Endothelial cell of umbilical vein (primary cell): ENCODE data around the gene CFTR. TPM values are rescaled to one million over a fixed set of nuclear protein-coding genes. Genes with fewer than 3 reads are reported as not detected.
A peak's percentile ranks its signal among the peaks of the same experiment; 100 is the strongest.

Experiments
- BruUV-seq: library from RNA; stranded (reverse); fragments of 400-500 nt; replicated peaks from 2 replicates; lab custom pipeline; 2021; lab: Mats Ljungman, UMichigan
- CTCF ChIA-PET: fragments of 300-600, 350-600 bp; sonication (Branson Sonifier 250); formaldehyde crosslinking; loops from one replicate; lab custom pipeline; 2021; ENCODE audit warnings: antibody characterized with exemption, inconsistent platforms; lab: Charles Lee
- POLR2A ChIA-PET: fragments of 300-600, 350-600 bp; sonication (Branson Sonifier 250); formaldehyde crosslinking; loops from one replicate; lab custom pipeline; 2021; ENCODE audit warnings: antibody characterized with exemption, inconsistent platforms; lab: Charles Lee
- DNase-seq: peaks from one replicate; pipeline ENCODE4 v3.0.0-alpha.2; 2011; ENCODE audit warnings: low read depth, low spot score
- FAIRE-seq: peaks from 2 replicates; lab custom pipeline; 2011; peaks lifted over from hg19 to GRCh38; lab: Jason Lieb, UNC
- H2AFZ ChIP-seq: 2 replicates; pipeline ENCODE4 v1.6.0; 2012; ENCODE audit warnings: low read depth, low read length, control low read depth, inconsistent platforms
- H3K27ac ChIP-seq: 2 replicates; pipeline ENCODE4 v1.5.1; 2011; ENCODE audit warnings: low read depth, mild to moderate bottlenecking, control low read depth, low read length, moderate library complexity; ENCODE audit not compliant: insufficient read depth
- H3K27me3 ChIP-seq, 2 experiments: 2 replicates each; pipeline versions ENCODE4 v1.6.0 to v1.6.1; 2011; ENCODE audit warnings: low read length in 2 of 2, mixed read lengths in 1 of 2; ENCODE audit not compliant: control insufficient read depth in 2 of 2, insufficient read depth in 2 of 2
- H3K36me3 ChIP-seq, 2 experiments: 2 replicates in 1 of 2; 3 replicates in 1 of 2; pipeline ENCODE4 v1.5.1; 2011; ENCODE audit warnings: low read length in 2 of 2, mild to moderate bottlenecking in 1 of 2, moderate library complexity in 1 of 2; ENCODE audit not compliant: control insufficient read depth in 2 of 2, insufficient read depth in 2 of 2; ENCODE audit errors: extremely low read depth in 1 of 2
- H3K4me1 ChIP-seq: 3 replicates; pipeline ENCODE4 v1.5.1; 2011; ENCODE audit warnings: mild to moderate bottlenecking, low read length; ENCODE audit not compliant: control insufficient read depth, insufficient read depth; ENCODE audit errors: extremely low read depth
- H3K4me2 ChIP-seq: 2 replicates; pipeline ENCODE4 v1.6.1; 2011; ENCODE audit warnings: low read length, control low read depth, mixed read lengths; ENCODE audit not compliant: insufficient read depth
- H3K4me3 ChIP-seq, 3 experiments: fragments of 200-600 bp in 1 of 3; sonication (generic), shearing (Covaris generic) in 1 of 3; replicated peaks in 1 of 3; 2 replicates each; pipeline ENCODE4 v1.5.1; 2011 to 2016; ENCODE audit warnings: control low read depth in 3 of 3, low read length in 3 of 3, mild to moderate bottlenecking in 2 of 3, inconsistent platforms in 1 of 3, low read depth in 1 of 3, moderate library complexity in 1 of 3; ENCODE audit not compliant: insufficient read depth in 1 of 3
- H3K79me2 ChIP-seq: 2 replicates; pipeline ENCODE4 v1.6.0; 2012; ENCODE audit warnings: low read length, inconsistent platforms; ENCODE audit not compliant: control insufficient read depth, insufficient read depth
- H3K9ac ChIP-seq: replicated peaks from 2 replicates; pipeline ENCODE3; 2011; ENCODE audit warnings: low read length, control low read depth; ENCODE audit not compliant: insufficient read depth; ENCODE audit errors: extremely low read depth
- H3K9me1 ChIP-seq: replicated peaks from 3 replicates; pipeline ENCODE4 v1.6.0; 2011; ENCODE audit warnings: mild to moderate bottlenecking, low read length; ENCODE audit not compliant: control insufficient read depth, insufficient read depth; ENCODE audit errors: extremely low read depth
- H3K9me3 ChIP-seq: replicated peaks from 2 replicates; pipeline ENCODE4 v1.5.1; 2012; ENCODE audit warnings: low read length, inconsistent platforms; ENCODE audit not compliant: control insufficient read depth, insufficient read depth
- H4K20me1 ChIP-seq: replicated peaks from 2 replicates; pipeline ENCODE3; 2011; ENCODE audit warnings: mild to moderate bottlenecking, low read length; ENCODE audit not compliant: control insufficient read depth, insufficient read depth; ENCODE audit errors: extremely low read depth
- FOS ChIP-seq: IDR thresholded peaks from 2 replicates; pipeline ENCODE4 v1.6.1; 2011; ENCODE audit warnings: mild to moderate bottlenecking, low read length, moderate library complexity, borderline replicate concordance; ENCODE audit not compliant: insufficient read depth
- GATA2 ChIP-seq: IDR thresholded peaks from 2 replicates; pipeline ENCODE4 v1.7.0; 2011; ENCODE audit warnings: low read depth, mild to moderate bottlenecking, moderate library complexity, mixed read lengths, low read length; ENCODE audit not compliant: insufficient read length, insufficient read depth
- JUN ChIP-seq: IDR thresholded peaks from 2 replicates; pipeline ENCODE4 v1.6.1; 2011; ENCODE audit warnings: borderline replicate concordance, low read depth; ENCODE audit not compliant: insufficient read length, insufficient read depth
- MYC ChIP-seq: IDR thresholded peaks from one replicate; pipeline ENCODE4 v1.6.1; 2011; ENCODE audit warnings: mild to moderate bottlenecking, low read depth, low read length
- POLR2A ChIP-seq: IDR thresholded peaks from 2 replicates; pipeline ENCODE4 v1.6.1; 2012; ENCODE audit warnings: low read depth, mild to moderate bottlenecking, control low read depth, low read length
- POLR2AphosphoS5 ChIP-seq: IDR thresholded peaks from 2 replicates; pipeline ENCODE4 v1.6.1; 2012; ENCODE audit warnings: low read depth, mild to moderate bottlenecking, control low read depth, low read length, moderate library complexity; ENCODE audit not compliant: insufficient read depth
- dilution Hi-C: fragments of 300-500 bp; cut with MboI; formaldehyde crosslinking; loops from one replicate; pipeline ENCODE4 v1.15.0; 2019; ENCODE audit warnings: low sequenced_read_pairs; ENCODE audit not compliant: extremely low pct_ligation_motif_present
- intact Hi-C: fragments of 100-400 bp; cut with micrococcal nuclease; formaldehyde crosslinking; loops from one replicate; pipeline ENCODE4 v1.10.0; 2022
- polyA plus RNA-seq, 4 experiments: library from polyadenylated mRNA; depleted of rRNA in 3 of 4; stranded (reverse) in 3 of 4; unstranded in 1 of 4; fragments of >200 nt; gene quantifications; 2 replicates each; pipeline versions ENCODE4 v1.2.1 to v1.2.3, GENCODE V29; 2011 to 2012; ENCODE audit warnings: missing spikeins in 1 of 4
- total RNA-seq: library from RNA; stranded (reverse); gene quantifications from 2 replicates; pipeline ENCODE4 v1.2.3, GENCODE V29; 2021

The CFTR gene
- total and polyA plus RNA-seq, 2 donors (not counting 3 experiments of a cell fraction or from before 2014, with no cell fraction given): 0.03 TPM; not detected in 1

- dilution Hi-C loops: no loop called here
- Histone ChIP-seq H3K4me1 (peaks cover 14% of the 10 kb centered on the region), H3K27ac (peak overlapping the region; percentile 62), H3K79me2 (no peaks in the 10 kb centered on the region), H2AFZ (no peak overlapping the region), H3K27me3 (no peaks in the 10 kb centered on the region), H3K9ac (no peak overlapping the region), H4K20me1 (no peaks in the 10 kb centered on the region), H3K36me3 (no peaks in the 10 kb centered on the region), H3K4me2 (peak overlapping the region; percentile 20), H3K9me1 (no peaks in the 10 kb centered on the region), H3K4me3 (no peak overlapping the region), H3K9me3 (no peaks in the 10 kb centered on the region)
- ChIA-PET POLR2A (no interaction called here), CTCF (interaction anchor here (1.5 to 2.0 kb wide), 2 partner anchors 10 to 206 kb away, joined by 4 to 12 read pairs; no protein-coding TSS in a partner anchor)
- FAIRE-seq (peak; percentile 35), DNase-seq (no peak)
- no TSS peak for BruUV-seq
- intact Hi-C loops: no loop called here
- TF ChIP-seq POLR2A (no peak), GATA2 (peak; percentile 43)
These were observed 185.5 kb downstream of the CFTR start for GRCh38 chr7:117665368-117665767.

GRCh38 chr7:117666031-117666430, 186.2 kb downstream of the CFTR start:
- no peak overlapping the region for H3K9ac ChIP-seq
- H3K27ac ChIP-seq: peak overlapping the region; percentile 62
- TF ChIP-seq POLR2AphosphoS5 (peak; percentile 29), JUN (peak; percentile 67), MYC (no peak), GATA2 (no peak), FOS (peak; percentile 50)
- ChIA-PET POLR2A (no interaction called here), CTCF (interaction anchor here (0.9 to 2.0 kb wide), 3 partner anchors 11 to 207 kb away, joined by 3 to 12 read pairs (median 4); no protein-coding TSS in a partner anchor)
- H2AFZ ChIP-seq: peak overlapping the region; percentile 46
- intact Hi-C loops: loop anchor here (1.0 kb wide), 3 partner anchors 21 to 65 kb away; no protein-coding TSS in a partner anchor
- H3K36me3 ChIP-seq: no peaks in the 10 kb centered on the region
- dilution Hi-C loops: no loop called here
- no peaks in the 10 kb centered on the region for H3K27me3 ChIP-seq
- H3K4me2 ChIP-seq: peak overlapping the region; percentile 20
- no peaks in the 10 kb centered on the region for H3K9me3 ChIP-seq
- no peaks in the 10 kb centered on the region for H4K20me1 ChIP-seq
- FAIRE-seq: peak; percentile 54
- H3K79me2 ChIP-seq: no peaks in the 10 kb centered on the region
- H3K9me1 ChIP-seq: no peaks in the 10 kb centered on the region
- no TSS peak for BruUV-seq
- H3K4me1 ChIP-seq: peaks cover 14% of the 10 kb centered on the region
- no peak overlapping the region for H3K4me3 ChIP-seq
- peak; percentile 67 for DNase-seq
